Fibroblast of upper back skin (primary cell): ENCODE data around the gene ATP8B3.

Source experiments
- DNase-seq: peaks from one replicate; pipeline ENCODE4 v3.0.0-alpha.2; 2013

The ATP8B3 gene

DNA sequence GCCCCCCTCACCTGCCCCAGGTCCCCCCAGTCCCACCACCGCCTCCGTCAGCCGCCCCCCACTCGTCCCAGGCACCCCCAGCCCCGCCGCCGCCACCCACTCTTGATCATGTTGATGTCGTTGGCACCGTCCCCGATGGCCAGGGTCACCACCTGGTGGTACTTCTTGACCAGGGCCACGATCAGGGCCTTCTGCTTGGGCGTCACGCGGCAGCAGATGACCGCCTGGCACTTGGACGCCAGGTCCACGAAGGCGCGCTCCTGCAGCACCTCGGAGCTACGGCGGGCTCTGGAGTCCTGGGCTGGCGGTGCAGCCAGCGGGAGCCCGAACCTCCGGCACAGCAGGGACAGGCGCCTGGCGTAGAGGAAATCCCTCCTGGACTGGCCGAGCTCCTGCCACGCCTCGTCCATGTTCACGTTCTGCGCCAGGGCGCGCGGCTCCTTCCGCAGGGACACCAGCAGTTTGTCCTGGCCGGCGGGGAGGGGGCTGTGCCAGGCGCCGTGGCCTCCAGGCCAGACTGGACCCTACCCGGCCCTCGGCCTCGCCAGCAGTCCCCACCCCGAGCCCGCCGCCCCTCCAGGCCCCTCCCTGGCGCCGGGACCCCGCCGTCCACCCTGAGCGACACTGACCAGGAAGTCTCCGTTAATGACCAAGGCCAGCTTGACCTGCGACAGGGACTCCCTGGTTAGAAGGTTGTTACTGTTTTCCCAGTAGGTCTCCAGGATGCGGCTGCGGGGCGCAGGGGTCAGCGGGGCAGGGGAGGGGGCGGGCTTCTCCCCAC lies 22.6 kb downstream of the ATP8B3 start:
- DNase-seq, result no peak

- no peak for DNase-seq
Observed at GRCh38 chr19:1787116-1787515, 25.0 kb downstream of the ATP8B3 start.

GRCh38 chr19:1786668-1787067 lies 25.4 kb downstream of the ATP8B3 start:
- DNase-seq, result no peak

GRCh38 chr19:1785310-1785709 lies 26.8 kb downstream of the ATP8B3 start:
- no peak for DNase-seq

- no peak for DNase-seq
Observed at GRCh38 chr19:1783874-1784273, 28.2 kb downstream of the ATP8B3 start.

DNA sequence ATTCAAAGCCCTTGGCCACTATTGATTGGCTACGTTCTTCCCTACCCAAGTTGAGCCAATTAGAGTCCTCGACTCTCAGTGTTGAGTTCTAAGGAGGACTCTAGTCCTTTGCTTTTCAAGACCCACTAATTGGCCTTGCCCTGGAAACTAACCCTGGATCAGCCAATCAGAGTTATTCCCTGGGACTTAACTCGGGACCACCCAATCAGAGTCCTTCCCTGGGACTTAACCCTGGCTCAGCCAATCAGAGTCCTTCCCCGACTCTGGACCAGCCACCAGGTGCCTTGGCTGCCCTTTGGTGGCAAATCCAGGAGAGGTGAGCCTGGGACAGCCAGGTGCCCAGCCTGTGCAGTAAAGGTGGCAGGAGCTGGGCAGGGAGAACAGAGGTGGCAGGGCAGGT lies 28.7 kb downstream of the ATP8B3 start:
- DNase-seq, result no peak

- DNase-seq, result no peak
Observed at GRCh38 chr19:1782521-1782920, 29.6 kb downstream of the ATP8B3 start.

DNA sequence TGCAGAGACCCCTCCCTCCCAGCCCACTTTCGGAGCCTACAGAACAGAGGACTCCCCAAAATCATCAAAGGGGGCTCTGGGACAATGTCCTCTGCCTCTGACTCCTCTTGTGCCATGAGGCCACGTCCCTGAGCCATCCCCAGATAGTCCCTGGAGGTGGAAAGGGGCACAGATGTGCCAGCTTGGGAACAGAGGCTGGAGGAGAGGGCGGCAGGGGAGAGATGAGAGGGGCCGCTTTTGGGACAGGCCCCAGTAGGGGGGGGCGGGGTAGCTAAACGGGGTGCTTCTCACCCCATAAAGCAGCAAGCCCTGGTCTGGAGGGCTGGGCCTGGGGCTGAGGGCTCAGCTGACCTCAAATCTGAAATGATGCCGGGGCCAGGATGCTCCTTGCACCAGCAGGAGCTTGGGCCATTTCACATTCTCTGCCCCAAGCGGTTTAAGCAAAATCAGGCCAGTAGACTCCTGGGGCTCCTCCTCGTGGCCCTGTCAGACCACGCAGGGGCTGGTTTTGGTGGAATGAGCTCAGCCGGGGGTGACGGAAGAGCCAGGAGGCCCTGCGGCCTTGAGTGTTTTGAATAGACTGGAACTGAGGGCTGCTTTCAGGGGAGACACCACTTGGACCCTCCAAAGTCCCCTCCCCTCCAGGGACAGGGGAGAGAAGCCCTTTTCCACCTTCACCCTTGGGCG lies 31.7 kb downstream of the ATP8B3 start:
- DNase-seq, result peak; percentile 15

DNA sequence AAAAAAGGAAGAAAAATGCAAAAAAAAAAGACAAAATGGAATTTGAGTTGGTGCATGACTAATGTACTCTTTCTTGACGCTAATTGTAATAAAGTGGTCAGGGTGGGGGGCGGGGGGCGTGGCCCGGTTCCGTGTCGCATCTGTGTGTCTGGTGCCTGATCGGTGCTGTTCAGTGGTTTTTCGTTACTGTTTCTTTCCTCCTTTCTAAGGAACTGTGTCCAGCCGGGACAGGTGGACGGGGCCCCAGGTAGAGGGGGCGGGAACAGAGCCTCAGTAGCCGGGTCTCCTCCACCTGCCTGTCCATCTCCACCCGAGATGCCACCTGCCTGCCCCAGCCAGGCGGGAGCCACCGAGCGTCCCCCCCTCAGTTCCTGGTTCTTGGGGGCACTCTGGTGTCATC lies 32.5 kb downstream of the ATP8B3 start:
- DNase-seq, result no peak

- DNase-seq, result no peak
Observed at GRCh38 chr19:1777149-1777548, 34.9 kb downstream of the ATP8B3 start.

DNA sequence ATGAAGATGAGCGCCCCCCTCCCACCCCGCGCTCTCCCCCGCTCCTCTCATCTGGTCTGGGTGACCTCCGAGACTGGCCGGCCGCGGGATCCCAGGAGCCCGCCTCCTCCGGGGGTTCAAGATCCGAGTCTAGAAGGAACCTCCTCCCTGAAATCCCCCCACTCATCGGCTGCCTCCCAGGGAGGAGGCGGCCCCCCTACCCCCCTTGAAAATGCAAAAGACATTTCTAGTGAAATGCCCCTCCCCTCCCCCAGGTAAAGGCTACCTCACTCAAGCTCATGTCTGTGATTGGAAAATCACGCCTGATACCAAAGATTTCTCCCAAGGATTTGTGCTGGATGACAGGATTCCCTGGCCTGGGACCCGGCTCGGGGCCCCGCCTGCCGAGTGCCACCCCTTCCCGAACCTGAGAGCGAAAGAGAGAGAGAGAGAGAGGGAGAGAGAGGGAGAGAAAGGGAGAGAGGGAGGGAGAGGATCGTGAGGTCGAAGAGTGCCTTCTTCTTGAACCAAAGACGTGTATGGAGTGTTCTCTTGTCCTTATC lies 35.4 kb downstream of the ATP8B3 start:
- no peak for DNase-seq

GRCh38 chr19:1775951-1776605 lies 36.0 kb downstream of the ATP8B3 start:
- DNase-seq, result no peak

GRCh38 chr19:1774989-1775772 lies 36.9 kb downstream of the ATP8B3 start:
- no peak for DNase-seq

- no peak for DNase-seq
Observed at GRCh38 chr19:1773184-1773583, 38.9 kb downstream of the ATP8B3 start.

- DNase-seq, result no peak
Observed at GRCh38 chr19:1770866-1771576, 41.1 kb downstream of the ATP8B3 start.

- no peak for DNase-seq
Observed at GRCh38 chr19:1769645-1769985, 42.5 kb downstream of the ATP8B3 start.

DNA sequence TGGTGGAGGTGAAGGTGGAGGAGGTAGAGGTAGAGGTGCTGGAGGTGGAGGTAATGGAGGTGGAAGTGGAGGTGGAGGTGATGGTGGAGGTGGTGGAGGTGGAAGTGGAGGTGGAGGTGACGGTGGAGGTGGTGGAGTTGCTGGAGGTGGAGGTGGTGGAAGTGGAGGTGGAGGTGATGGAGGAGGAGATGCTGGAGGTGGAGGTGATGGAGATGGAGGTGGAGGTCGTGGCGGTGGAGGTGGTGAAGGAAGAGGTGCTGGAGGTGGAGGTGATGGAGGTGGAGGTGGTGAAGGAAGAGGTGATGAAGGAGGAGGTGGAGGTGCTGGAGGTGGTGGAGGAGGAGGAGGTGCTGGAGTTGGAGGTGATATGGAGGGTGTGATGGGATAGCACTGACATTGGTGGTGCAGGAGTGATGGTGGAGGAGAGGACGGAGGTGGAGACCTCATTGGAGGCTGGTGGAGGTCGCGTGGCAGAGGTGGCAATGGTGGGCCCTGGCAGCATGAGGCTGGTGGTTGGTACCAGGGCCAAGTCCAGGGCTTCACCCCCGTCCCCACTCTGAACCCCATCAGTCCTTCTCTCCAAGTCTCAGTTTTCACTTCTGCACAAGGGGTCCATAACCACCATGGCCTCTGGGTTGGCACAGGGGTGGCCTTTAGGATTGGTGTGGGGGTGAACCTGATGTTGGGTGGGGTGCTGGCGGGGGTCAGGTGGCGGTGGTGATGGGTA lies 43.0 kb downstream of the ATP8B3 start:
- DNase-seq, result no peak

DNA sequence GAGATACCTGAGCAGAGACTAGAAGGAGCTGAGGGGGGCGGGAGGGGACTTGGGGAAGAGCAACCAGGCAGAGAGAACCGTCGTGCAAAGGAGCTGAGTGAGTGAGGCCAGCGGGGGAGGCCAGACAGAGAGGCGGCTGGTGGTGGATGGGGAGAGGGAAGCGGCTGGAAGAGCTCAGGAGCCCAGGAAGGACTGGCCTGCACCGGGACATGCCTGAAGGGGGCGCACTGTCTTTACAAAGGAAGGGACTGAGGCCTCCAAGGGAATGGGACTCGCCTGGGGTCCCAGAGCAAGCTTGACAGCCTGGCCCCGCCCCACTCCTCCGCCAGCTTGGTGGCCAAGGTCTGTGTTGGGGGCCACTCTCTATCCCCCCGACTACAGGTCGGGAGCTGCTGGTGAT lies 43.8 kb downstream of the ATP8B3 start:
- no peak for DNase-seq

DNA sequence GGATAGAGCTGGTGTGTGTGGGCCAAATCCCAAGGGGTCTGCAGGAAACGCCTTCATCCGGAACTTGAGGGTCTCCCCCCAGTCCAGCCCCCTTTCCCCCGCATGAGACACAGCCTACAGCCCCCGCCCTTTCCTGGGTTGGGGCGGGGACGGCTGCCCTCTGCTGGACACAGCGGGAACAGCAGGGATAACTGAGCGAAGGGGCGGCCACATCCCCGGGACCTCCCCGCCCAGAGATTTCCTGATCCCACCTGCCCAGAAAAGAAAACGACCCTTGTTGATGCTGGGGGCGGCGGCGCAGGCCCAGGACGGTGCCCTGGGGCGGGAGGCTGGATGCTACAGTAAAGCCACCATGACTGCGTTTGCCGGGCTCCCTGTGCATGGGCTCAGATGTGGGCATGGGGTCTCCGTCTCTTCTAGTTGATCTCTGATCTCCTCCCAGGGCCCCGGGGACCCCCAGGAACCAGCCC lies 44.6 kb downstream of the ATP8B3 start:
- peak; percentile 21 for DNase-seq

DNA sequence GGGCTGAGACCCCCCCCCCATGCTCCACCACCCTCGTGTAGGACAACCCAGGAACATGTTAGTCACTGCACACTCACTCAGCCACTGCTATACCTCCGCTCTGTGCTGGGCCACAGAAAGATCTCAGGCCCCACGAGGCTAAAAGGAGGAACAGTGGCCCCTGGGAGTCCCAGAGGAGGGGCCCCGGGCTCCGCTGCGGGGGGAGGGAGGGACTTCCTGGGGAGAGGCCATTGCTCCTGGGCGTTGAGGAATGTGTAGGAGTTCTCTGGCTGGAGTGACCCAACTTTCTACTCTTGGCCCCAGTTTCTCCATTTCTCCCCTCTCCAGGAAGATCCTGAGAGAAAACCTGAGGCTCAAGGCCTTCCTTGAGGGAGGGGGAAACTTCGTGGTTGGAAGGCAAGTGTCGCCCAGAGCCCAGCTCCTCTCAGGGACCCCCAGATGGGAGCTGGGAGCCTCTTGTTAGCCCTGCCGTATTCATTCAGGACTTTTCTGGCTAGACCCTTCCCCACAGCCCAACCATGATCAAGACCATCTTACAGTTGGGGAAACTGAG lies 45.2 kb downstream of the ATP8B3 start:
- no peak for DNase-seq
